SK-MEL-5 (cell line): ENCODE data around the gene OOSP3. TPM values are rescaled to one million over a fixed set of nuclear protein-coding genes. Genes with fewer than 3 reads are reported as not detected.
"Not testable (repeated sequence)": the region's sequence is repeated elsewhere in the genome, so short reads cannot be mapped to it uniquely, and the experiment has no call there.

Experiments
- DNase-seq: peaks from one replicate; pipeline ENCODE4 v3.0.0-alpha.2; 2016; ENCODE audit warnings: low read depth, low spot score
- in situ Hi-C: cut with HindIII; loops from 2 replicates; pipeline ENCODE4 v1.10.0; 2016; ENCODE audit warnings: low sequenced_read_pairs, high pct_unique_total_duplicates, low pct_unique_long_range_greater_than_20kb
- total RNA-seq: library from RNA; depleted of rRNA; stranded (reverse); fragments of >200 nt; shearing (Covaris generic); gene quantifications from 2 replicates; pipeline ENCODE4 v1.2.3, GENCODE V29; 2014

OOSP3 gene
- total RNA-seq, 1 experiment from 2014 or later = not detected

DNA sequence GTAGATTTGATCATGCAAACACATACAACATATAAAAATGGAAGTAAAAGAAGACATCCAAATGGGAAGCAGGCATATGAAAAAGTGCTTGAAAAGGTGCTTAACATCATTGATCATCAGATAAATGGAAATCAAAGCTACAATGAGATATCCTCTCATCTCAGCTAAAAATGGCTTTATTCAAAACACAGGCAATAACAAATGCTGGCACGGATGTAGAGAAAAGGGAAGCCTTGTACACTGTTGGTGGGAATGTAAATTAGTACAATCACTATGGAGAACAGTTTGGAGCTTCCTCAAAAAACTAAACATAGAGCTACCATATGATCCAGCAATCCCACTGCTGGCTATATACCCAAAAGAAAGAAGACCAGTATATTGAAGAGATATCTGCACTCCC lies 11.7 kb upstream of the OOSP3 start:
- in situ Hi-C loops = no loop called here
- DNase-seq = no peak

DNA sequence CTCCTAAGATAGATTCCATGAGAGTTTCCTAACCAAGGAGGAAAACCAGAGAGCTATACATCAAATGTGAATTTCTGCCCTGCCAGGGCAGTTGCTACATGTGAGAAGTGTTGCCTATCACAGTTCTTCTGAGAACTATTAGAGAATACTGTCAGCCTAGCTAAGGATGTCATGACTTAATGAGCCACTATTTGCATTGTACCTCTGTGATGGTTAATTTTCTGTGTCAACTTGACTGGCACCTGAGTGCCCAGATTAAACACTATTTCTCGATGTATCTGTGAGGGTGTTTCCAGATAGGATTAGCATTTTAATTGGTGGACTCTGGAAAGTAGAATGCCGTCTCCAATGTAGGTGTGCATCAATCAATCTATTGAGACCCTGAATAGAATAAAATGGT lies 10.6 kb upstream of the OOSP3 start:
- no peak for DNase-seq
- in situ Hi-C loops = no loop called here

DNA sequence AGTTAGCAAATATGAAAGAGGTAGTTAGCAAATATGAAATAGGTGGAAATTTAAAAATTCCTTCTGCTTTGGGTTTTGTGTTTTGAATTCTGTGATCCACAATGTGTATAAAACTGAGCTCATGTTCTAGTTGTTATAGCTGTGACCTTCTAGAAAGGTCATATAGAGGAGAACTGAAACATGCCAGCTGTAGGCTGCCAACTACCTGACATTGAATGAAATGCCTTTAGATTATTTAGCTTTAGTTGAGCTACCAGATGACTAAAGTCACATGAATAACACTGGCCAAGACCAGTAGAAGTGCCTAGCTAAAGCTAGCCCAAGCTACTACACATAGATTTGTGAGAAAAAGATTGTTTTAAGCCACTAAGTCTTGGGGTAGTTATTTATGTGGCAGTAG lies 6.5 kb upstream of the OOSP3 start:
- DNase-seq = no peak
- in situ Hi-C loops = no loop called here

DNA sequence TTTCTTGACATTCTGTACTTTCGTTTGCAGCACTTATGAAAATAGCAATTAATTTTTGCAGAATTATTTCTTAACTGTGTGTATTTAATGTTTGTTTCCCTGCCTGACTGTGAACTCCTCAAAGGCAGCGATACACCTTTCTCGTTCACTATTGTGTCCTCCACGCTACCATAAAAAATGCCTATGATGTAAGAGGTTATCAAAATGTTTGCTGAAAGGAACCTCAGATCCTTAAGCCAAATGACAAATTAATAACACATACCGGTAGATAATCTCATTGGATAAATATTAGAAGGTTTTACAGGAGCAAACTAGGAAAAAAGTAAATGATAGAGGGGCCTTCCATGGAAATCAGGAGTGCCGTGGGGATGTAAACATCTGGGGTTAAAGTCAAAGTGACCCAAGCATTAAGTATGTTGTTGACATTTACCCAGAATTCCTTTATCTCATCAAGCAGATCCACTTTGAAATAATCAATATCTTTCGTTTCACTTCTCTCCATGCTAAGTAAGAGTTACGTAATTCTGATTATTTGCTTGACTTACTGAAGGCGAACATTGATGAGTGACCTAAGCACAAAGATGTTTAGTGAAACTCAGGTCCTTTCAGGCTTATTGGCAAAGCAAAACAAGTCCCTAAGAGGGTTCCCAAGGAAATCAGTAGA lies 2.6 kb upstream of the OOSP3 start:
- no peak for DNase-seq
- in situ Hi-C loops = no loop called here

DNA sequence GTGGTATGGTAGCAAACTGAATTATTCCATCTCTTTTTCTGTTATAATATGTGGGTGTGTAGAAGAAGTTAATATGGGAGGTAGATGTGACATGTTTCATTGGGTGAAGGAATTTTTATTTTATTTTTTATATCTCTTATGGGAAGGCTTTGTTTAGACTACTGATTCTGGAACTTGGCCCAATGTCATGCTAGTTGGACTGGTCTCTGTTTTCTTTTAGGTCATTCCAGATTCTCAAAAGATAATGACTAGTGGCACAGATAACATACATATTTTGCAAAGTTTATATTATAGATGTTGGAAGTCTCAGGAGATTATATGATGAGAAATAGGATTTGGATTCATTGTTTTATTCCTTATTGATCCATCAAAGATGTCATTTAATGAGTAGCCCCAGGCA lies 1.3 kb upstream of the OOSP3 start:
- in situ Hi-C loops = no loop called here

DNA sequence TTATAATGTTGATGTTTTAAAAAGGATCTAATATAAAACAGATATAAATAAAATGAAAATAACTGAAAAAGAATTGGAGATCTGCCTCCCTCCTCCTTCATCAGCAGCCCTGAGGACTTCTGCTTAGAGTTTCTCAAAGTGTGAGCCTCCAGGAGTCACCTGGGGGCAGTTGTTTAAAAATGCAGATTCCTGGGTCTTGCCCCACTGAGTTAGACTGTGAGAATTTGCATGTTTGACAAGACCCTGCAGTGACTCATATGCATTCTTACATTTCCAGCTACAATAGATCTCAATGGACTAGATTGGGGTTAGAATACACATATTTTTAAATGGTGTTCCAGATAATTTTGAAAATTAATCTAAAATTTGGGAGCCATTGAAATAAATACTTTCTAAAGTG lies 798 bp upstream of the OOSP3 start:
- in situ Hi-C loops = no loop called here
- DNase-seq = no peak

More for the DNA sequence above, 1.3 kb upstream of the OOSP3 start:
- no peak for DNase-seq

DNA sequence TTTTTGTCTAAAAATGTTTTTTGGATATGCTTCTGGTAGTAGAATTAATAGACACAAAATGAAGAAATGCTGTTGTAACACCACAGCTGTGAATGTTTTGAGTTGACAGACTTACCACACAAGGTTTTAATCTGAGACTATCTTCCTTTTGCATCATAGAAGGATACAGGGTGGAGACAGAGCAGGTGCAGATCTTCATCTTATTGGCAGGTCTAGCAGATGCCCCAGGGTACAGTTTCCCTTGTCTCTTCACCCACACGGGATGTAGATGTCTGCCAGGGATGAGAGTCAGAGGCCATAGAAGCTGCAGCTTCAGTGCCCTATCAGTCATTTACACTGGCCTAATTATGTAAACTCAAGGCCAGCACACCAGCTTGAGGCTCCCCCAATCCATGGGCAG lies 985 bp downstream of the OOSP3 start:
- in situ Hi-C loops = no loop called here
- DNase-seq = no peak

DNA sequence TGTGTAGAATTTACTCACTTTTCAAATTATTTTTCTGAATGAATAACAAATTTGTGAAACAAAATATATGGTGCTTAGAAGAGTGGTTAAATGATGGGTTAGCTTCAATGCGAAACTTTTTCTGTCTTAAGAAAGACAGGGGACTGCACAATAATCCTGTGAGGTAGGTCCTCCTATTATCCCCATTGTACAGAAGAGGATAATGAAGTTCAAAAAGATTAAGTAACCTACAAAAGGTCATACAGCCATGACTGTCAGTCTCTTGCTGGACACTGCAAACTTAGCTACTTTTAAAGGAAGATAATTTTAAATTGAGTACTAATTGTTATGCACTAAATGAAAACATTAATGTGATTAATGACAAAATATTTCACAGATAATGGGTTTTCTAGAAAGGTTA lies 5.0 kb downstream of the OOSP3 start:
- no peak for DNase-seq
- in situ Hi-C loops = no loop called here

DNA sequence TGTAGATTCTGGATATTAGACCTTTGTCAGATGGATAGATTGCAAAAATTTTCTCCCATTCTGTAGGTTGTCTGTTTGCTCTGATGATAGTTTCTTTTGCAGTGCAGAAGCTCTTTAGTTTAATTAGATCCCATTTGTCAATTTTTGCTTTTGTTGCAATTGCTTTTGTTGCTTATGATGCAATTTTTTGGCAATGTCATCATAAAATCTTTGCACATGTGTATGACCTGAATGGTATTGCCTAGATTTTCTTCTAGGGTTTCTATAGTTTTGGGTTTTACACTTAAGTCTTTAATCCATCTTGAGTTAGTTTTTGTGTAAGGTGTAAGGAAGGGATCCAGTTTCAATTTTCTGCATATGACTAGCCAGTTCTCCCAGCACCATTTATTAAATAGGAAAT lies 8.6 kb downstream of the OOSP3 start:
- DNase-seq, in situ Hi-C loops: not testable (repeated sequence)

DNA sequence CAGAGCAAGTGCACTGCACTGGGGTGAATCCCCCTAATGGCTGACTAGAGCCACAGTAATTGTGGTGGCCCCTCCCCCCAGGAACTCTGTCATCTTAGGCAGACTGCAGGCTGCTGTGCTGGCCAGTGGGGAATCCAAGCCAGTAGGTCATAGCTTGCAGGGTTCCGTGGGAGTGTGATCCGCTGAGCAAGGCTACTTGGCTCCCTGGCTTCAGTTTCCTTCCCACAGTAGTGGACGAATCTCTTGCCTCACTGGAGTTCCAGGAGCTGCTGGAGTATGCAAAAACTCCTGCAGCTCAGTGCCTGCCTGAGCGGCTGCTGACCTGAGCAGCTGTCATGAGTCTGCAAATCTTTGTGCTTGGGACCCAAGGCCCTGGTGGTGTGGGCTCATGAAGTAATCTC lies 13.2 kb downstream of the OOSP3 start:
- DNase-seq = no peak
- in situ Hi-C loops = no loop called here

DNA sequence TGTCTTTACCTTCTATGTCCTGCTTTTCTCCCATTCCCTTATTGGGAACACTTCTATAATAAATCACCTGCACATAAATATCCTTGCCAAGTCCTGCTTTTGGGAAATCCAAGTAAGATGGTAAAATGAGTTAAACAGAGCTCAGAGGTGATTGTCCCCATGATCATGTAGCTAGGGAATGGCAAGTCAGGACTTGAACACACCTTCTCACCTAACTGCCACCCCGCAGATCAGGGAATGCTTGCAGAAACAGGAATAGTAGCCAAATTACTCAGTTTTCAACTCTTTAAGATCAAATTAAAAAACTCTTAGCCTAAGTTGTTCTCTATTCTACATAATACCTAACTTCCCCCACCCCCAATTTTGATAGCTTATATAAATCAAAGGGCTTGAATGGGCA lies 16.0 kb downstream of the OOSP3 start:
- in situ Hi-C loops = no loop called here
- DNase-seq = no peak

DNA sequence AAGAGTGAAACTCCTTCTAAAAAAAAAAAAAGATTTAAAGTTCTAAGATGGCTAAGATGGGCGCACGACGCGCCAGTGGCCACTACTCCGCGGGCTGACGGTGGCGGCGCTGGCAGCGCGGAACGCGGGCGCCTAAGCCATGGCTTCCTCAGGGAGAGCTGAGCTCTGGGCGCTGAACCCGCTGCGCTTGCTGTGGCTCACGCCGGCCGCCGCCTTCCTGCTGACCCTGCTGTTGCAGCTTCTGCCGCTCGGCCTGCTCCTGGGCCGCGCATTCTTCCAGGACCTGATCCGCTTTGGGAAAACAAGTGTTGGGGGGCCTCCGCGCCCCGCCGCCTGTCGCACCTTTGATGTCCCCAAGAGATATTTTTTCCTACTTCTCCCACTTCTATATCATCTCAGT lies 19.5 kb downstream of the OOSP3 start:
- in situ Hi-C loops = no loop called here
- no peak for DNase-seq

DNA sequence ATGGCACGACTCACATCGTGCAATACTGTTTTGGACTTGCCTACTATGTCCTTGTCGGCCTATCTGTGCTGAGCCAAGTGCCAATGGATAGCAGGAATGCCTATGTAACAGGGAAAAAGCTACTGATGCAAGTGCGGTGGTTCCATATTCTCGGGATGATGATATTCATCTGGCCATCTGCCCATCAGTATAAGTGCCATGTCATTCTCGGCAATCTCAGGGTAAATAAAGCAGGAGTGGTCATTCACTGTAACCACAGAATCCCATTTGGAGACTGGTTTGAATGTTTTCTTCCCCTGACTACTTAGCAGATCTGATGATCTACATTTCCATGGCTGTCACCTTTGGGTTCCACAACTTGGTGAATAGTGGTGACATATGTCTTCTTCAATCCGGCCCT lies 20.1 kb downstream of the OOSP3 start:
- in situ Hi-C loops = no loop called here
- DNase-seq = no peak

DNA sequence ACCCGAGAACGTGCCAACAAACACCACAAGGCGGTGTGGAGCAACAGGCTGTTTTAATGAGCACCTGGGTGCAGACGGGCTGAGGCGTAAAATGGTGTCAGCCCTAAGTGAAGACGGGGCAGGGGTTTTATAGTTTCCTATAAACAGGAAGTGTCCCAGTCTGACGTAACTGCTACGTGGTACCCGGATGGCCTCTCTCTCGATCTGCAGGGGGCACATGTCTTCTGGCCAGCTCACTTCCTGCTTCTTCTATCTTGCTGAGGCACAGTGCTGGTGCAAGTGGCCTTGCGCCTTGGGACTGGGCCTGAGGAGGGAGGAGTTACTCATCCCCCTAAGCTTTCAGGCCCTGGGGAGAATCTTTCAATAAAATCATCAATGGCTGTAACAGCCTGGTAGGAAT lies 20.9 kb downstream of the OOSP3 start:
- in situ Hi-C loops = no loop called here
- no peak for DNase-seq

DNA sequence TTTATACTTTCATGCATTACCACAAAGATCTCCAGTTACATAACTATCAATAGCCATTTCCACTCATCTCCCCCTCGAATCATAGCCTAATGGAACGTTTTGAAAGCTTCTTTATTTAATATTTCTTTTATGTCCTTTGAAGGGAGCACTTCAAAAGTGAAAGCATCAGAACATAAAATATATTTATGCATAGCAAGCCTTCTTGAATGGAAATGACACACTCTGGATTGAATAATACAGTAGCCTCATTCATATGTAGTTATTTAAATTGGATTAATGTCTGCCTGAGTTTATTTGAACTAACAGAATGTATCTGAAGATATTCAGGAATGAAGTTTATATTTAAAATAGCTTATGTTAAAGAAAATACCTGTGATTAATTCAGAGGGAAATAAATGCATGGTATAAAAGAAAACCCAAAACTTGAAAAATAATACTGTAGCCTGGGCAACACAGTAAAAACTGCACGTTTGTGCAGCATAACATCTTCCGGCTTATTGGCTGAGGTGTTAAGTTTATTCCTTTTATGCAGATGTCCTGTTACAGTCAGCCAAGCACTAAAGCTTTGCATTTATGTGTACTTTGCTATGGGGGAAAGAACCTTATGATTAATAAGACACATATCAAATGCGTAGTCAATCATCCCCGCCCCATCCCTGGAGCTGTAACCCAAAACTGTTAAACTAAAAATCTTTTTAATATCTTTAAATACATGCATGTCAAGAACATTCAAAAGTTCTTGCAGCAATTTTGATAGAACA lies 22.0 kb downstream of the OOSP3 start:
- in situ Hi-C loops = no loop called here
- no peak for DNase-seq

DNA sequence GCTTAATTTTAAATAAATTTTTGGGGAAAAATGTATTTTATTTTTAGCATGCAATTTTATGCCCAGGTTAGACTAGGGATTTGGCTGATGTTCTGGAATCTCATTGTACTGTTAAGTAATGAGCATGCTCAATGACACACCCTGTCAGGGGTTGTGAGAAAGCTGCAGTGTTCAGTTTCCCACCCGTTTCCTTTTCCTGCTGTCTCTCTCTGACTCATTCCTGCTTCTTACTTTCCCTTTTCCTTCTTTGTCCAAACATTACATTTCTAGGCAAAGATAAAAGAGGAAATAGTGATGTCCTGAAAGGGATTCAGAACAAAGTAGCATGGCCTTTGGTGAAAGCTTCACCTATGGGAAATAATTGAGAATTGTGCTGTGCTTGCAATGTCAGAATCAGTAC lies 22.7 kb downstream of the OOSP3 start:
- DNase-seq = peak; percentile 43
- in situ Hi-C loops = no loop called here

DNA sequence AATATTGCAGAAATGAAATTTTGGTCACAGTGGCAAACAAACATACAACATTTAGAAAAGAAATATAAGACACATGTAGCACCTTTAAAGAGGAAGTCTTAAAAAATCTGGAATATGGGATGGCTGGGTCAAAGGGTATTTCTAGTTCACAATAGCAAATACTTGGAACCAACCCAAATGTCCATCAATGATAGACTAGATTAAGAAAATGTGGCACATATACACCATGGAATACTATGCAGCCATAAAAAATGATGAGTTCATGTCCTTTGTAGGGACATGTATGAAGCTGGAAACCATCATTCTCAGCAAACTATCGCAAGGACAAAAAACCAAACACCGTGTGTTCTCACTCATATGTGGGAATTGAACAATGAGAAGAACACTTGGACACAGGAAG lies 25.0 kb downstream of the OOSP3 start:
- in situ Hi-C loops, DNase-seq: not testable (repeated sequence)

DNA sequence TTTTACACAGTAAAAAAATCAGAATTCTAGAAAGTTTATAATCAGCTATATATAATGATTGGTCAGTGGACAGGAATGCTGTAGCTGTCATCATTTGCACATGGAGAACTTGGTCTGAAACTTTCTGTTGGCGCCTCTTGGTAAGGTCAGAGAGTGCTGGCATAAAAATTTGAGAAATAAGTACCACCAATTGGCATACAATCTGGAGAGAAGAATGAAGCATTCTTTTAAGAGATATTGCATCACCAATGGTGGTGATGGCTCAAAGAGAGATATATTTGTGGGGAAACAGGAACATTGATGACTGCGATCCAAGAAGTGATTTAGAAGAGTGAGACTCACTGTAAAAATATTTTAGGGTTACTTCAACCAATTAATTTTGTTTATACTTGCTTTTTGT lies 39.9 kb downstream of the OOSP3 start:
- DNase-seq = no peak
- in situ Hi-C loops = no loop called here

DNA sequence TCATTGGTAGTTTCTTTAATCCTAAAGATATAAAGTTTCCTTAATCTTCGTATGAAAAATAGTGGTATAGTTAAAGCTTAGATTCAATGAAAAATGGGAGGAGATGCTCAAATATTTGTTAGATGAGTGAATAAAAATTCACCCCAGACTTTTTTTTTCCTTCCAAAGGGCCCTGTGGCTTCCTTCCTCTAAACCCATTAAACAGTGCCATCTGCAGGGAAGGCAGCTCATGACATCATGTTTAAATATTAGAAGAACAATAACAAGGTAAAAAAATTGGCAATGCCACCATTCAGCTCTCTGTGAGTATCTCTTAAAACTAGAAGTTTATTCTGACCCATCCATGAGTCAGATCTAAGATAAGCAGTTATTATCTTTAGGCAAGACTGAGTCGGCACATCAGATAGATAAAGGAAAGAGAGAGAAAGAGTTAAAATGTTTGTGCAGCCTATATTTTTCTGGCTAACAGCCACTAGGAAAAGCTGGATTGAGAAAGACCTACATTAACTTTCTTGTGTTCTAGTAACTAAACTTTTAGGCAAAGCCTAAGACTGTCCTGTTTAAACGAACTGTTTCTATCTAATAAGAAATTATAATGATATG lies 40.5 kb downstream of the OOSP3 start:
- peak; percentile 68 for DNase-seq
- in situ Hi-C loops = no loop called here
